Gastrocnemius medialis (tissue), 4 donors: Measurements from ENCODE around the gene HSF2BP. TPM values are rescaled to one million over a fixed set of nuclear protein-coding genes. Genes with fewer than 3 reads are reported as not detected.

Source experiments
- ATAC-seq, 2 donors: fragments of 150-250 bp; one replicate each; pipeline ENCODE4 v1.9.1; 2016
- DNase-seq, 2 donors: peaks; one replicate each; pipeline ENCODE4 v3.0.0-alpha.2; 2019
- H3K27ac ChIP-seq, 4 donors: fragments of 200-600 bp; sonication (generic); 1 replicate in 1 of 4; 2 replicates in 3 of 4; pipeline ENCODE4 v1.5.1; 2016 to 2018; ENCODE audit warnings: mild to moderate bottlenecking in 2 of 4, moderate library complexity in 1 of 4
- H3K27me3 ChIP-seq, 3 donors: fragments of 200-600 bp; sonication (generic) in 2 of 3; 1 replicate in 1 of 3; 2 replicates in 2 of 3; pipeline versions ENCODE4 v1.5.1 to v1.6.0; 2016 to 2019; ENCODE audit warnings: mild to moderate bottlenecking in 1 of 3, moderate library complexity in 1 of 3
- H3K36me3 ChIP-seq, 2 donors: fragments of 200-600 bp; sonication (generic) in 1 of 2; one replicate each; pipeline ENCODE4 v1.5.1; 2017 to 2018
- H3K4me1 ChIP-seq, 2 donors: fragments of 200-600 bp; sonication (generic) in 1 of 2; one replicate each; pipeline ENCODE4 v1.5.1; 2016 to 2017; ENCODE audit warnings: mild to moderate bottlenecking in 2 of 2
- H3K4me3 ChIP-seq, 4 donors: fragments of 200-600 bp; sonication (generic) in 3 of 4; 1 replicate in 1 of 4; 2 replicates in 3 of 4; pipeline ENCODE4 v1.5.1; 2016 to 2019; ENCODE audit warnings: mild to moderate bottlenecking in 2 of 4
- H3K9me3 ChIP-seq, 3 donors: fragments of 200-600 bp; sonication (generic) in 2 of 3; 1 replicate in 1 of 3; 2 replicates in 2 of 3; pipeline ENCODE4 v1.5.1; 2016 to 2019
- POLR2A ChIP-seq, 2 donors: fragments of 450-650 bp; IDR thresholded peaks; one replicate each; pipeline ENCODE4 v1.6.1; 2017; ENCODE audit warnings: antibody characterized with exemption in 2 of 2, mild to moderate bottlenecking in 2 of 2, moderate library complexity in 2 of 2
- in situ Hi-C, 4 donors: fragments of 200-750 bp; cut with MboI; loops; one replicate each; pipeline versions ENCODE4 v1.15.0 to v1.8.0; 2017; ENCODE audit warnings: low sequenced_read_pairs in 4 of 4
- intact Hi-C: fragments of 100-400 bp; cut with DNase I; formaldehyde crosslinking; loops from one replicate; pipeline ENCODE4 v1.15.1; 2023; ENCODE audit warnings: low total_unique reads
- total RNA-seq, 4 donors: library from RNA; depleted of rRNA; stranded (reverse); fragments of >200 nt; gene quantifications; one replicate each; pipeline versions ENCODE4 v1.1.0 to v1.2.3, GENCODE V29; 2016
- TF ChIP-seq, protein P1 (sequence below), 5 experiments: fragments of 450-650 bp in 3 of 5; fragments of 200-600 bp in 2 of 5; sonication (generic) in 2 of 5; IDR thresholded peaks in 4 of 5; conservative IDR thresholded peaks in 1 of 5; 1 replicate in 4 of 5; 2 replicates in 1 of 5; pipeline ENCODE4 v1.5.1; 2016 to 2019; ENCODE audit warnings: antibody characterized with exemption in 5 of 5, mild to moderate bottlenecking in 3 of 5, moderate library complexity in 3 of 5

The HSF2BP gene
- total RNA-seq, 4 donors from 2014 or later, result 0.63 TPM; not detected in 3

DNA sequence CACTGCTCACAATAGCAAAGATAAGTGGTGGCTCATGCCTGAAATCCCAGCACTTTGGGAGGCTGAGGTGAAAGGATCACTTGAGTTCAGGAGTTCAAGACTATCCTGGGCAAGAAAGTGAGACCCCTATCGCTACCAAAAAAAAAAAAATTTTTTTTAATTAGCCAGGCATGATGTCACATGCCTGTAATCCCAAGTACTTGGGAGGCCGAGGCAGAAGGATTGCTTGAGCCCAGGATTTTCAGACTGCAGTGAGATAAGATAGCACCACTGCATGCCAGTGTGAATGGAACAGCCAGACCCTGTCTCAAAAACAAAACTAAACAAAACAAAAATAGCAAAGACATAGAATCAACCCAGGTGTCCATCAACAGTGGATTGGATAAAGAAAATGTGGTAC lies 50.6 kb downstream of the HSF2BP start:
- intact Hi-C loops (no loop called here), in situ Hi-C loops (no loop called here)
- no peaks in the 10 kb centered on the region for H3K9me3 ChIP-seq
- DNase-seq, result no peak
- H3K36me3 ChIP-seq, result no peaks in the 10 kb centered on the region
- no peak overlapping the region for H3K27ac ChIP-seq
- no peak overlapping the region for H3K4me3 ChIP-seq
- TF ChIP-seq, protein P1, sequence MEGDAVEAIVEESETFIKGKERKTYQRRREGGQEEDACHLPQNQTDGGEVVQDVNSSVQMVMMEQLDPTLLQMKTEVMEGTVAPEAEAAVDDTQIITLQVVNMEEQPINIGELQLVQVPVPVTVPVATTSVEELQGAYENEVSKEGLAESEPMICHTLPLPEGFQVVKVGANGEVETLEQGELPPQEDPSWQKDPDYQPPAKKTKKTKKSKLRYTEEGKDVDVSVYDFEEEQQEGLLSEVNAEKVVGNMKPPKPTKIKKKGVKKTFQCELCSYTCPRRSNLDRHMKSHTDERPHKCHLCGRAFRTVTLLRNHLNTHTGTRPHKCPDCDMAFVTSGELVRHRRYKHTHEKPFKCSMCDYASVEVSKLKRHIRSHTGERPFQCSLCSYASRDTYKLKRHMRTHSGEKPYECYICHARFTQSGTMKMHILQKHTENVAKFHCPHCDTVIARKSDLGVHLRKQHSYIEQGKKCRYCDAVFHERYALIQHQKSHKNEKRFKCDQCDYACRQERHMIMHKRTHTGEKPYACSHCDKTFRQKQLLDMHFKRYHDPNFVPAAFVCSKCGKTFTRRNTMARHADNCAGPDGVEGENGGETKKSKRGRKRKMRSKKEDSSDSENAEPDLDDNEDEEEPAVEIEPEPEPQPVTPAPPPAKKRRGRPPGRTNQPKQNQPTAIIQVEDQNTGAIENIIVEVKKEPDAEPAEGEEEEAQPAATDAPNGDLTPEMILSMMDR (IDR thresholded peaks at IDR 0.05 in 4 of 5, conservative IDR thresholded peaks at IDR 0.05 in 1 of 5), result no peak
- TF ChIP-seq POLR2A (IDR thresholded peaks at IDR 0.05), result no peak
- no peak for ATAC-seq
- H3K27me3 ChIP-seq, result no peaks in the 10 kb centered on the region
- peaks cover under 1 to 3% of the 10 kb centered on the region in 2 donors for H3K4me1 ChIP-seq

DNA sequence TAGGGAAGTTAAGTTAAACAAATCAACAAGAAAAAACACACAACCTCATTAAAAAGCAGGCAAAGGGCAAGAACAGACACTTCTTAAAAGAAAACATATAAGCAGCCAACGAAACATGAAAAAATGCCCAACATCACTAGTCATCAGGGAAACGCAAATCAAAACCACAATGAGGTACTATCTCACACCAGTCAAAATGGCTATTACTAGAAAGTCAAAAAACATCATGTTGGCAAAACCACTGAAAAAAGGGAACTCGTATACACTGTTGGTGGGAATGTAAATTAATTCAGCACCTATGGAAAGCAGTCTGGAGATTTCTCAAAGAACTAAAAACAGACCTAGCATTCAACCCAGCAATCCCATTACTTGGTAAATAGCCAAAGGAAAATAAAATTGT lies 51.1 kb downstream of the HSF2BP start:
- Histone ChIP-seq H3K9me3 (no peaks in the 10 kb centered on the region), H3K36me3 (no peaks in the 10 kb centered on the region), H3K27me3 (no peaks in the 10 kb centered on the region), H3K27ac (no peak overlapping the region), H3K4me3 (no peak overlapping the region), H3K4me1 (peaks cover 4 to 7% of the 10 kb centered on the region in 2 donors)
- intact Hi-C loops (no loop called here), in situ Hi-C loops (no loop called here)
- TF ChIP-seq POLR2A (IDR thresholded peaks at IDR 0.05), result no peak
- TF ChIP-seq, protein P1 (IDR thresholded peaks at IDR 0.05 in 4 of 5, conservative IDR thresholded peaks at IDR 0.05 in 1 of 5), result no peak
- DNase-seq (no peak), ATAC-seq (no peak)

DNA sequence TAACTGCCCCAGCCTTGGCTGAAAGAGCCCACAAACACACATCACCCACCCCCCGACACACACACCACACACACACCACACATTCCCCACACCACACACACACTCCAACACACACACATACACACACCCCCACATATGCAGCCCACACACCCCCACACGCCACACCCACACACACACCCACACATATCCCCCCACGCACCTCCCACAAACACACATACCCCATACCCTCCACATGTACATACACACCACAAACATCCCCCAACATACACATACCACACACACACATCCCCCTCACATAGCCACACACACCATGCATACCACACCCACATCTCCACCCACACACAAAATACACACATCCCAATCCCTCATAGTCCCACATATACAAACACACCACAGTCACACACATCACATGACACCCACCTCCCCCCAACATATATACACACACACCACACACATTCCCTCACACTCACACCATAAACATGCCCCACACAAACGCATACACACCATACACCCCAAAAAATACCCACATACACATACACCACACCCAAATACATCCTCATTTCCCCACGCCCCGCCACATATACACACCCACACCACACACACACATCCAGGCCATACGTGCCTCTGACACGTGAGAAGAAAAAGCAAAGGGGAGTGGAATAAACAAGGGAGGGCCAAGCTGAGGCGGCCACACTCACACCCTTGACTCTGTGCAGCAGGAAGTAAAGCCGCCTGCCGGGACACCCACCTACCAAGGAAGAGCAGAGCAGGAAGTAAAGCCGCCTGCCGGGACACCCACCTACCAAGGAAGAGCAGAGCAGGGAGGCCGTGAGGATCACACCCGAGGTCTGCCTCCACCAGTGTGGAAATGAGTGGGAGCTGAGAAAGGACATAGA lies 53.7 kb downstream of the HSF2BP start:
- Histone ChIP-seq H3K27me3 (no peaks in the 10 kb centered on the region), H3K27ac (no peak overlapping the region), H3K36me3 (no peaks in the 10 kb centered on the region), H3K4me1 (peaks cover 13 to 23% of the 10 kb centered on the region in 2 donors), H3K4me3 (no peak overlapping the region), H3K9me3 (no peaks in the 10 kb centered on the region)
- in situ Hi-C loops, result no loop called here
- no peak for DNase-seq
- intact Hi-C loops, result no loop called here
- ATAC-seq, result no peak
- TF ChIP-seq, protein P1 (IDR thresholded peaks at IDR 0.05 in 4 of 5, conservative IDR thresholded peaks at IDR 0.05 in 1 of 5), result no peak

DNA sequence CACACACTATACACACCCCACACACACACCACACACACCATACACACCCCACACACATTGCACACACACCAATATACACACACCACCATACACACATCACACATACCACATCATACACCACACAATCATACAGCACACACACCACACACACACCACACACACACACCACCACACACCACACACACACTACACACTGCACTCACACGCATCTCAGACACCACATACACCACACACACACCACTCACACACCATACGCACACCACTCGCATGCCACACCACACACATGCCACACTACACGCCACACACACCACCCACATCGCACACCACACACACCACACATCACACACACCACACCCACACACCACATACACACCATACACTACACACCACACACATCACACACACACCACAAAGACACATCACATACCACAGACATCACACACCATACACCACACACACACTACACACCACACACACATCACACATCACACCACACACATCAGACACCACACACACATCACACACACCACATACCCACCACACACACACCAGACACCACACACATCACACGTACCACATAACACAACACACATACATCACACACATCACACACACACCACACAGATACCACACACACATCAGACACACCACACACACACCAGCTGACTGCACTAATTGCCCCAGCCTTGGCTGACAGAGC lies 54.6 kb downstream of the HSF2BP start:
- Histone ChIP-seq H3K27me3 (no peaks in the 10 kb centered on the region), H3K9me3 (no peaks in the 10 kb centered on the region), H3K4me1 (peaks cover 13 to 23% of the 10 kb centered on the region in 2 donors), H3K36me3 (no peaks in the 10 kb centered on the region), H3K4me3 (no peak overlapping the region), H3K27ac (no peak overlapping the region)
- intact Hi-C loops (no loop called here), in situ Hi-C loops (no loop called here)
- ATAC-seq (no peak), DNase-seq (no peak)
- TF ChIP-seq POLR2A (IDR thresholded peaks at IDR 0.05), result no peak
- TF ChIP-seq, protein P1 (IDR thresholded peaks at IDR 0.05 in 4 of 5, conservative IDR thresholded peaks at IDR 0.05 in 1 of 5), result no peak
